ENCODE results near the gene INF2. TPM values are rescaled to one million over a fixed set of nuclear protein-coding genes. Genes with fewer than 3 reads are reported as not detected.
"Not testable (repeated sequence)": the region's sequence is repeated elsewhere in the genome, so short reads cannot be mapped to it uniquely, and the experiment has no call there.

INF2 gene
- total RNA-seq, 1 experiment from 2014 or later: 113 TPM

DNA sequence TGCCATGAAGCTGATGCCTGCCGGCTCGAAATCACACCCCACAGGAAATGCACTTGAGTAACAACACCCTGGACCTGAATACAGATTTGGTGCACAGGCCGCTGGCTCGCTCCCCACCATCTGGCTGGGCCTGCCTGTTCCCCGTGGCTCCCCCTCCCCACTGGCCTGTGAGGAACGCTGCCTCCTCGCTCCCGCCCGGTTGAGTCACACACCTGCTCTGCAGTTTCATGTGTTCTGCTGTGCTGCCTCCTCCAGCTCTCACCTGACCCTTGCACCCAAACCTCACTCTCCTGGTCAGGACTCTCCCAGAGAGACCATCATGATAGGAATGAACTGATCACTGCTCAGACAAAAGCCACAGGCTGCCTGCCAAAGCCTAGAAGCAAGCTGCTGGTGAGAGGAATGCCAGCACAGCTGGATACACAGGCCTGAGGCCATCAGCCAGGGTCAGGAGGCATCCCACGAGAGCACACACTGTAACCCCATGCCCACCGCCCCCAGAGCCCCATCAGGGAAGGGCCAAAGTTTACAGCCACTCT is 59.8 kb downstream of the INF2 start:
- no peaks in the 10 kb centered on the region for H3K36me3 ChIP-seq (ENCODE audit: low read depth)
- ChIA-PET CTCF (interaction anchor here (0.6 to 0.7 kb wide), 2 partner anchors 67 to 194 kb away, joined by 4 to 5 read pairs; no protein-coding TSS in a partner anchor), POLR2A (ENCODE audit: unreplicated experiment) (interaction anchor here (0.6 kb wide), 1 partner anchor 343 kb away, joined by 5 read pairs; no protein-coding TSS in a partner anchor)
- DNase-seq: peak; percentile 49 to 53
- no peaks in the 10 kb centered on the region; the same call in 1 of the 2 replicates for H4K20me1 ChIP-seq (ENCODE audit: insufficient read depth)
- H3K4me2 ChIP-seq: peak overlapping the region; percentile 2
- no peak for TF ChIP-seq EZH2 (IDR thresholded peaks at IDR 0.05; ENCODE audit: low read depth)
- no peaks in the 10 kb centered on the region for H3K9me2 ChIP-seq (ENCODE audit: insufficient read depth)
- no peak overlapping the region for H3K4me3 ChIP-seq
- no peaks in the 10 kb centered on the region for H3K27me3 ChIP-seq (ENCODE audit: insufficient read depth, low read depth)
- peaks cover 9% of the 10 kb centered on the region; the same call in 1 of the 2 replicates for H3F3A ChIP-seq (ENCODE audit: insufficient read depth, low read depth)
- H3K4me1 ChIP-seq (replicated peaks; ENCODE audit: insufficient read depth): peaks cover 22% of the 10 kb centered on the region
- peaks cover 12% of the 10 kb centered on the region for H3K79me2 ChIP-seq (ENCODE audit: low read depth)
- no peak overlapping the region for H2AFZ ChIP-seq
- intact Hi-C loops (cut with micrococcal nuclease; ENCODE audit: unreplicated experiment): no loop called here
- H3K27ac ChIP-seq: no peak overlapping the region
- BruUV-seq (replicated peaks): no TSS peak
- no peaks in the 10 kb centered on the region for H3K9me3 ChIP-seq (ENCODE audit: insufficient read depth, low read depth)

- Histone ChIP-seq H3K27me3 (ENCODE audit: insufficient read depth, low read depth) (no peaks in the 10 kb centered on the region), H2AFZ (no peak overlapping the region), H3K9me3 (ENCODE audit: insufficient read depth, low read depth) (no peaks in the 10 kb centered on the region), H4K20me1 (ENCODE audit: insufficient read depth) (peaks cover 7% of the 10 kb centered on the region), H3K27ac (no peak overlapping the region), H3K9me2 (ENCODE audit: insufficient read depth) (no peaks in the 10 kb centered on the region), H3K4me3 (no peak overlapping the region), H3F3A (ENCODE audit: insufficient read depth, low read depth) (peaks cover 9% of the 10 kb centered on the region; the same call in 1 of the 2 replicates), H3K36me3 (ENCODE audit: low read depth) (no peaks in the 10 kb centered on the region), H3K79me2 (ENCODE audit: low read depth) (peaks cover 22% of the 10 kb centered on the region), H3K4me2 (no peak overlapping the region), H3K4me1 (replicated peaks; ENCODE audit: insufficient read depth) (peaks cover 28% of the 10 kb centered on the region)
- ChIA-PET POLR2A (ENCODE audit: unreplicated experiment) (no interaction called here), CTCF (interaction anchor here (0.7 kb wide), 1 partner anchor 68 kb away, joined by 4 read pairs; no protein-coding TSS in a partner anchor)
- intact Hi-C loops (cut with micrococcal nuclease; ENCODE audit: unreplicated experiment): loop anchor here (5.0 kb wide), 1 partner anchor 68 kb away; no protein-coding TSS in a partner anchor
- DNase-seq: no peak
- BruUV-seq (replicated peaks): no TSS peak
- TF ChIP-seq CTCF (conservative IDR thresholded peaks at IDR 0.05): no peak
- no peak for TF ChIP-seq EZH2 (IDR thresholded peaks at IDR 0.05; ENCODE audit: low read depth)
These were observed 60.8 kb downstream of the INF2 start for GRCh38 chr14:104750056-104750752.

DNA sequence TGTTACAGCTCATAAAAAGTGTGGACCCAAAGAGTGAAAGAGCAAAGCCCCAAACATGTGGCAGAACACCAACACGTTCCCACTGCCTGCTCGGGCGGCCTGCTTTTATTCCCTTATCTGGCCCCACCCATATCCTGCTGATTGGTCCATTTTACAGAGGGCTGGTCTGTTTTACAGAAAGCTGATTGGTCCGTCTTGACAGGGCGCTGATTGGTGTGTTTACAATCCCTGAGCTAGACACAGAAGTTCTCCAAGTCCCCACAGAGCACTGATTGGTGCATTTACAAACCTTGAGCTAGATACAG is 61.3 kb downstream of the INF2 start:
- CTCF ChIA-PET; POLR2A ChIA-PET (ENCODE audit: unreplicated experiment); BruUV-seq (replicated peaks): not testable (repeated sequence)

More for the DNA sequence above, 61.3 kb downstream of the INF2 start:
- intact Hi-C loops (cut with micrococcal nuclease; ENCODE audit: unreplicated experiment): loop anchor here (5.0 kb wide), 1 partner anchor 68 kb away; no protein-coding TSS in a partner anchor
- H3F3A ChIP-seq (ENCODE audit: insufficient read depth, low read depth); H3K36me3 ChIP-seq (ENCODE audit: low read depth); H3K27ac ChIP-seq; H2AFZ ChIP-seq; H3K4me3 ChIP-seq; H3K4me2 ChIP-seq; H3K9me3 ChIP-seq (ENCODE audit: insufficient read depth, low read depth); DNase-seq; H3K27me3 ChIP-seq (ENCODE audit: insufficient read depth, low read depth); H4K20me1 ChIP-seq (ENCODE audit: insufficient read depth); H3K9me2 ChIP-seq (ENCODE audit: insufficient read depth): not testable (repeated sequence)
- peaks cover 27% of the 10 kb centered on the region for H3K79me2 ChIP-seq (ENCODE audit: low read depth)
- H3K4me1 ChIP-seq (replicated peaks; ENCODE audit: insufficient read depth): peaks cover 28% of the 10 kb centered on the region

All from PC-9 (cell line).